Spleen (tissue), 7 donors: ENCODE results near the gene TMEM132D.

Source experiments
- CTCF ChIP-seq, 11 experiments: fragments of 200-600 bp in 7 of 11; fragments of 450-650 bp in 4 of 11; sonication (generic) in 4 of 11; IDR thresholded peaks in 8 of 11; conservative IDR thresholded peaks in 3 of 11; 1 replicate in 7 of 11; 2 replicates in 4 of 11; pipeline versions ENCODE4 v1.4.0 to v1.8.0; 2016 to 2021; ENCODE audit warnings: antibody characterized with exemption in 11 of 11, inconsistent platforms in 4 of 11, mild to moderate bottlenecking in 1 of 11
- POLR2A ChIP-seq, 3 donors: fragments of 450-650 bp; IDR thresholded peaks; one replicate each; pipeline ENCODE4 v1.5.1; 2017; ENCODE audit warnings: antibody characterized with exemption in 3 of 3, mild to moderate bottlenecking in 1 of 3
- POLR2AphosphoS5 ChIP-seq, 3 donors: sonication (generic); formaldehyde crosslinking; IDR thresholded peaks; one replicate each; pipeline ENCODE4 v1.5.1; 2017; ENCODE audit warnings: antibody characterized with exemption in 3 of 3
- donor health status: DM: no; HTN: no; CAD: no; lungs with moderate emphysema.
- donor health status: DM: no; HTN: no; CAD: no.
- donor health status: DM: no; HTN: no; CAD: no.

- TF ChIP-seq POLR2A (IDR thresholded peaks at IDR 0.05) (no peak), CTCF (IDR thresholded peaks at IDR 0.05 in 8 of 11, conservative IDR thresholded peaks at IDR 0.05 in 3 of 11) (no peak), POLR2AphosphoS5 (IDR thresholded peaks at IDR 0.05) (no peak)
These were observed 26.4 kb downstream of the TMEM132D start for GRCh38 chr12:129877411-129877810.
